OCI-LY7 (cell line): ENCODE results near the gene PRAMEF8.
"Not testable (repeated sequence)": the region's sequence is repeated elsewhere in the genome, so short reads cannot be mapped to it uniquely, and the experiment has no call there.

Experiments used
- CTCF ChIP-seq: fragments of 200-600 bp; sonication (generic); conservative IDR thresholded peaks from 2 replicates; pipeline ENCODE4 v1.5.1; 2014; ENCODE audit warnings: mild to moderate bottlenecking, antibody characterized with exemption, low read length, moderate library complexity, mixed read lengths
- EZH2phosphoT487 ChIP-seq: fragments of 200-600 bp; sonication (generic); IDR thresholded peaks from 2 replicates; pipeline ENCODE4 v1.6.1; 2018; ENCODE audit warnings: low read depth, borderline replicate concordance, mild to moderate bottlenecking, mixed run types, antibody characterized with exemption, low read length, moderate library complexity, mixed read lengths

GRCh38 chr1:13247122-13247521, 37.8 kb downstream of the PRAMEF8 start:
- not testable (repeated sequence) for TF ChIP-seq CTCF, EZH2phosphoT487
